Measurements from ENCODE around the gene ATP2B2. TPM values are rescaled to one million over a fixed set of nuclear protein-coding genes. Genes with fewer than 3 reads are reported as not detected.

The ATP2B2 gene
- total RNA-seq, 1 donor from 2014 or later: 0.06 TPM

DNA sequence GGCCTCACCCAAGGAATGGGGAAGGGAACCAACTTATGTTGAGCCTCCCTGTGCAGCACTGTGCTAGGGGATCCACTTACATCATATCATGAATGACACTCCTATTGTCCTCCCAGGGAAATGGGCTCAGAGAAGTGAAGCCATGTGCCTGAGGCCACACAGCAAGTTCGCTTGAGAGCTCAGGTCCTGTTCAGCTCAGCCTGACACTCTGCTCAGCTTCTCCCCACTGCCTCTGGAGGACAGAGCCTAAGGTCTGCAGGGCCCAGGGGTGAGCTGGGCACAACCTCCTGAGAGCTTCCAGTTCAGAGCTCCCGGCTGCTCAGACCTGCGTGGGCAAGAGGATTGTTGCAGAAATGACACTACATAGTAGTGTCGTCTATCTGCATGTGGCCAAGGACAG is 108.5 kb downstream of the ATP2B2 start:
- intact Hi-C loops (cut with DNase I): no loop called here
- H3K27me3 ChIP-seq: no peaks in the 10 kb centered on the region
- H3K9me3 ChIP-seq: no peaks in the 10 kb centered on the region
- no peaks in the 10 kb centered on the region for H3K4me1 ChIP-seq
- H3K27ac ChIP-seq: no peak overlapping the region
- ATAC-seq (no peak), DNase-seq (no peak)
- H3K4me3 ChIP-seq: no peak overlapping the region
- TF ChIP-seq, protein P1, sequence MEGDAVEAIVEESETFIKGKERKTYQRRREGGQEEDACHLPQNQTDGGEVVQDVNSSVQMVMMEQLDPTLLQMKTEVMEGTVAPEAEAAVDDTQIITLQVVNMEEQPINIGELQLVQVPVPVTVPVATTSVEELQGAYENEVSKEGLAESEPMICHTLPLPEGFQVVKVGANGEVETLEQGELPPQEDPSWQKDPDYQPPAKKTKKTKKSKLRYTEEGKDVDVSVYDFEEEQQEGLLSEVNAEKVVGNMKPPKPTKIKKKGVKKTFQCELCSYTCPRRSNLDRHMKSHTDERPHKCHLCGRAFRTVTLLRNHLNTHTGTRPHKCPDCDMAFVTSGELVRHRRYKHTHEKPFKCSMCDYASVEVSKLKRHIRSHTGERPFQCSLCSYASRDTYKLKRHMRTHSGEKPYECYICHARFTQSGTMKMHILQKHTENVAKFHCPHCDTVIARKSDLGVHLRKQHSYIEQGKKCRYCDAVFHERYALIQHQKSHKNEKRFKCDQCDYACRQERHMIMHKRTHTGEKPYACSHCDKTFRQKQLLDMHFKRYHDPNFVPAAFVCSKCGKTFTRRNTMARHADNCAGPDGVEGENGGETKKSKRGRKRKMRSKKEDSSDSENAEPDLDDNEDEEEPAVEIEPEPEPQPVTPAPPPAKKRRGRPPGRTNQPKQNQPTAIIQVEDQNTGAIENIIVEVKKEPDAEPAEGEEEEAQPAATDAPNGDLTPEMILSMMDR (IDR thresholded peaks at IDR 0.05): no peak
- no peaks in the 10 kb centered on the region for H3K36me3 ChIP-seq

DNA sequence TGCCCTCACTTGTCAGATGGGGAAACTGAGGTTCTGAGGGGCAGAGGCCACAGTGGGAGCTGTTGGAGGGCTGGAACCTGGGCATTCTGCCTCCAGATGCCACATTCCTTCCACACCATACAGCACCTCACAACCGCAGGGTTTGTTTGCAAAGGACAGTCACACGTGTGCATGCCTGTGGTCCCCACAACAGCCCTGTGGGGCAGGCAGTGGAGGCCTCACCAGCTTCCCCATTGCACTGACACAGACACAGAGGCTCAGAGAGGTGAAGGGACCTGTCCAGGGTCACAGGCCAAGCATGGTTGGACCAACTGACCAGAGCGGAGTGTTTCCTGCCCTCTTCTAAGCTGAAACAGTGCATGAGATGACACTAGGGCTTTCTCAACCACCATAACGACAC is 109.3 kb downstream of the ATP2B2 start:
- H3K9me3 ChIP-seq: no peaks in the 10 kb centered on the region
- H3K27ac ChIP-seq: no peak overlapping the region
- ATAC-seq (no peak), DNase-seq (no peak)
- H3K27me3 ChIP-seq: no peaks in the 10 kb centered on the region
- H3K4me1 ChIP-seq: no peaks in the 10 kb centered on the region
- TF ChIP-seq, protein P1 (IDR thresholded peaks at IDR 0.05): no peak
- H3K4me3 ChIP-seq: no peak overlapping the region
- no peaks in the 10 kb centered on the region for H3K36me3 ChIP-seq
- intact Hi-C loops (cut with DNase I): no loop called here

DNA sequence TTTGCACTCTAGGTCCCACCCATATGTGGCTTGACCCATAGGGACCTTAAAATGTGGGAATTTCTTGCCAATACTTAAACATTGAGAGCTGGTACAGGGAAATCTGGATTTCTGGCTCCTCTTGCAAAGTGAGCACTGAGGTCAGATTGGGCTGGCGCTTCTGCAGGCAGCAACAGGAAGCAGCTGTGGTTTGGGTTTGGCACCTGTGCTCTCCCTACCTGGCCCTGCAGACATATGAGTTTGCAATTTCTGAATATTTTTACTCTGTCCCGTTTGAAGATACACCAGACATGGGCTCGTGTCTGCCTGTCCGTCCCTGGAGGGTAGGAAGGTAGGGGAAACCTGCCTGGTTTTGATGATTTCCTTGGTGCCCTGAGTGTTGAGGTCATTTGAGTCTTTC is 109.7 kb downstream of the ATP2B2 start:
- ATAC-seq (no peak), DNase-seq (no peak)
- Histone ChIP-seq H3K27ac (no peak overlapping the region), H3K36me3 (no peaks in the 10 kb centered on the region), H3K9me3 (no peaks in the 10 kb centered on the region), H3K4me3 (no peak overlapping the region), H3K4me1 (no peaks in the 10 kb centered on the region), H3K27me3 (no peaks in the 10 kb centered on the region)
- intact Hi-C loops (cut with DNase I): no loop called here
- TF ChIP-seq, protein P1 (IDR thresholded peaks at IDR 0.05): no peak

DNA sequence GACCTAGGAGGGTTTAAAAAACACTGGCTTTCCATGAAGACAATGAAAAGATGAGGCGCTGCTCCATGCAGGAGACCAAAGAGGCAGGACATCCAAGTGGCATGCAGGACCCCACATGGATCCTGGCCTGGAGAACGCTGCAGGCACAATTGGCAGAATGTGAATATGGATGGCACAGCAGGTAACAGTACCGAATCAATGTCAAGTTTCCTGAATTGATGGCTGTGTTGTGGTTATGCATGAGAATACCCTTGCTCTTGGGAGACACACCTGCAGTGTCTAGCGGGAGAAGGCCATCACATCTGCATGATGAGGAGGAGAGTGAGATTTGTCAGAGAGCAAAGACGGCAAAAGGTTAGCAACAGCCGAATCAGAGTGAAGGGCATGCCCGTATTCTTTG is 110.2 kb downstream of the ATP2B2 start:
- Histone ChIP-seq H3K27ac (no peak overlapping the region), H3K4me1 (no peaks in the 10 kb centered on the region), H3K36me3 (no peaks in the 10 kb centered on the region), H3K27me3 (no peaks in the 10 kb centered on the region), H3K4me3 (no peak overlapping the region), H3K9me3 (no peaks in the 10 kb centered on the region)
- TF ChIP-seq, protein P1 (IDR thresholded peaks at IDR 0.05): no peak
- intact Hi-C loops (cut with DNase I): no loop called here
- no peak for ATAC-seq
- no peak for DNase-seq

DNA sequence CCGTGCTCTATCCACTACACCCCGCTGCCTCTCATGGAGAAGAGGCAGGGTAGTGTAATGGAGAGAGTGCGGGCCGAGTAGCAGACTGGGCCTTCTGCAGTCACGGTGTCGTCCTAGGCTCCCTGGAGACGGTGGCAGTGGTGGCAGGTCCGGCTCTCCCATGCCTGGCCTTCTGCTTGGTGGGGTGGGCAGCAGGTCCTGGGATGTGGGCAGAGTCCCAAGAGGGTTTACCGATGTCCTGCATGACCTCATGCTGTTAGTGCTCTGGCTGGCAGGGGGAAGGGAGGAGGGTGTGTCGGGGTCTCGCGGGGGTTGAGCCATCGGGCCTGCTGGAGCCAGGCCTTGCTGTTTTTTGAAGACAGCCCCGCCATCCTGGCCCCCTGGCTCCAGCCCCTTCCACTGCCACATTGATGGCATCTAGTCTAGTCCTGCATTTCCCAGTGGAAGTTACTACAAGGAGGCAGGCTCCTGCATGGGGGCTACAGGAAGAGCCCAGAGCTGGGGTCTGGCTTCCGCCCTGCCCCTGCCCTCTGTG is 110.8 kb downstream of the ATP2B2 start:
- Histone ChIP-seq H3K27ac (no peak overlapping the region), H3K9me3 (no peaks in the 10 kb centered on the region), H3K4me3 (no peak overlapping the region), H3K36me3 (no peaks in the 10 kb centered on the region), H3K4me1 (no peaks in the 10 kb centered on the region), H3K27me3 (no peaks in the 10 kb centered on the region)
- ATAC-seq (no peak), DNase-seq (no peak)
- TF ChIP-seq, protein P1 (IDR thresholded peaks at IDR 0.05): no peak
- intact Hi-C loops (cut with DNase I): no loop called here

DNA sequence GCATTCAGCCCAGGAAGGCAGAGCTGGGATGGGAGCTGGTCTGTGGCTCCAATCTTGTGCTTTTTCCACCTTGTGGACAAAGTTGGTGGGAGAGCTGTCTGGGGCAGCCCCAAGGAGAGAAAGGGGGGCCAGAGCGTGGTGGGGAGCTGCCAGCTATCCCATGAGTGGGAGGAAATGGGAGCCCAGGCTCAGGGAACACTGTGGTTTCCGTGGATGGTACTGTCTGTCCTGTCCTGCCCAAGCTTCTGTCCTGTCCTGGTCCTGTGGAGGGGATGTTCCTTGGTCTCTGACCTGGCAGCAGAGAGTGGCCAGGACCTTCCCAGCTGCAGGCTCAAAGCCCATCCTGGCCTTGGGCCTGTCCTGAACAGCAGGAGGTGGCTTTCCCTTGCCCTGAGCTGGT is 111.9 kb downstream of the ATP2B2 start:
- peaks cover 3% of the 10 kb centered on the region for H3K9me3 ChIP-seq
- no peaks in the 10 kb centered on the region for H3K4me1 ChIP-seq
- DNase-seq (no peak), ATAC-seq (no peak)
- TF ChIP-seq, protein P1 (IDR thresholded peaks at IDR 0.05): no peak
- intact Hi-C loops (cut with DNase I): no loop called here
- no peak overlapping the region for H3K27ac ChIP-seq
- H3K4me3 ChIP-seq: no peak overlapping the region
- no peaks in the 10 kb centered on the region for H3K36me3 ChIP-seq
- H3K27me3 ChIP-seq: no peaks in the 10 kb centered on the region

Data from upper lobe of right lung (tissue), 1 donor.